Mucosa of rectum (tissue), 2 donors: ENCODE data around the gene TMPRSS5.

ENCODE experiments used
- H3K27ac ChIP-seq, 2 donors: one replicate each; pipeline ENCODE4 v1.7.0; 2013; ENCODE audit warnings: inconsistent platforms in 2 of 2, low read depth in 2 of 2, low read length in 2 of 2
- H3K27me3 ChIP-seq, 2 donors: one replicate each; pipeline ENCODE4 v1.7.0; 2013; ENCODE audit warnings: low read length in 2 of 2; ENCODE audit not compliant: control insufficient read depth in 2 of 2, insufficient read depth in 2 of 2
- H3K36me3 ChIP-seq, 2 donors: one replicate each; pipeline ENCODE4 v1.7.0; 2013; ENCODE audit warnings: low read length in 2 of 2; ENCODE audit not compliant: control insufficient read depth in 2 of 2, insufficient read depth in 2 of 2
- H3K4me1 ChIP-seq, 2 donors: one replicate each; pipeline ENCODE4 v1.7.0; 2013; ENCODE audit warnings: low read length in 2 of 2, mild to moderate bottlenecking in 1 of 2; ENCODE audit not compliant: control insufficient read depth in 2 of 2, insufficient read depth in 2 of 2
- H3K4me3 ChIP-seq, 2 donors: one replicate each; pipeline ENCODE4 v1.7.0; 2013; ENCODE audit warnings: low read length in 2 of 2
- H3K9ac ChIP-seq, 2 donors: one replicate each; pipeline ENCODE4 v1.7.0; 2013; ENCODE audit warnings: low read length in 2 of 2, low read depth in 1 of 2, mild to moderate bottlenecking in 1 of 2
- H3K9me3 ChIP-seq, 2 donors: one replicate each; pipeline ENCODE4 v1.7.0; 2013; ENCODE audit warnings: low read length in 2 of 2; ENCODE audit not compliant: control insufficient read depth in 2 of 2
- donor health status: healthy.
- donor health status: Normal muscosa, but diverticular disease.

TMPRSS5 gene

DNA sequence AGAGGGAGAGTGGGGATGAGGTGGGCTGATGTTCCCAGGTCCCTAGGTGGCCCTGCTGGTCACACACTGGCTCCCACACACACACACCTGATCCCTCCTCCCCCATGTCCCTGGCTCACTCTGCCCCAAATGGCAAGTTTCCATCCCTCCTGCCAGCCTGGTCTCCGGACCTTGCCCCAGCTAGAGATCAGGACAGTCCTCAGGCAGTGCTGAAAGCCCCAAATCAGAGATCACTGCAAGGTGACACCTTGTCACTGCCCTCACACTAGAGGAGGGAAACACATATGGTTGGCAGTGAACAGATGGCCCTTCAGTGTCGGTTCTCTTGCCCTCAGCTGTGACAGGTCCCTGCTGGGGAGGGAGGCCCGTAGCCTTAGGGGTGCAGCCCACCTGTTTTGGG is 7.6 kb downstream of the TMPRSS5 start:
- no peak overlapping the region for H3K9ac ChIP-seq
- no peaks in the 10 kb centered on the region for H3K36me3 ChIP-seq
- no peak overlapping the region for H3K27ac ChIP-seq
- H3K27me3 ChIP-seq = no peaks in the 10 kb centered on the region
- H3K4me1 ChIP-seq = no peaks in the 10 kb centered on the region
- no peak overlapping the region for H3K4me3 ChIP-seq
- H3K9me3 ChIP-seq = no peaks in the 10 kb centered on the region

- H3K27ac ChIP-seq = no peak overlapping the region
- H3K4me3 ChIP-seq = no peak overlapping the region
- no peaks in the 10 kb centered on the region for H3K36me3 ChIP-seq
- no peaks in the 10 kb centered on the region for H3K9me3 ChIP-seq
- H3K9ac ChIP-seq = no peak overlapping the region
- no peaks in the 10 kb centered on the region for H3K4me1 ChIP-seq
- H3K27me3 ChIP-seq = no peaks in the 10 kb centered on the region
Measured at GRCh38 chr11:113697756-113698407, 8.2 kb downstream of the TMPRSS5 start.

DNA sequence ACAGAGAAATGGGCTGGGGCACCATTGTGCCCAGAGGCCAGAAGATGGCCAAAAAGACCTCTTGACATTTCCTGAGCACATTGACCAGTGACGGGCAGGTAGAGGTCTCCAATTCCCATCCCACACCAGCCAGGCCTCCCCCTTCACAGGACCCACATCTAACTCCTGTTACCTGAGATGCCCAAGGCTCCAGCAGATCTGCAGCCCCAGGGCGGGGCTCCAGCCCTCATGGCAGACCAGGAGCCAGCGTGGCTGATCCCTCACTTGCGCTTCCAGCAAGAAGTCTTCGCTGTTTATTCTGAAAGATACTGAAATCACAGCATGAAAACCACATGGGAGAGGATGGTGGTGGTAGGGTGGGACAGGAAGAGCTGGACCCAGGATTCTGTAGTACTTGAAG is 9.0 kb downstream of the TMPRSS5 start:
- H3K36me3 ChIP-seq = no peaks in the 10 kb centered on the region
- no peaks in the 10 kb centered on the region for H3K4me1 ChIP-seq
- H3K9me3 ChIP-seq = no peaks in the 10 kb centered on the region
- H3K4me3 ChIP-seq = no peak overlapping the region
- H3K27me3 ChIP-seq = no peaks in the 10 kb centered on the region
- no peak overlapping the region for H3K27ac ChIP-seq
- no peak overlapping the region for H3K9ac ChIP-seq

GRCh38 chr11:113695207-113695606 is 10.9 kb downstream of the TMPRSS5 start:
- Histone ChIP-seq H3K36me3 (no peaks in the 10 kb centered on the region), H3K27ac (no peak overlapping the region), H3K9me3 (no peaks in the 10 kb centered on the region), H3K27me3 (no peaks in the 10 kb centered on the region), H3K4me1 (peaks cover 0 to 7% of the 10 kb centered on the region in 2 donors), H3K4me3 (no peak overlapping the region), H3K9ac (no peak overlapping the region)

- no peak overlapping the region for H3K27ac ChIP-seq
- H3K36me3 ChIP-seq = no peaks in the 10 kb centered on the region
- H3K9me3 ChIP-seq = no peaks in the 10 kb centered on the region
- H3K4me1 ChIP-seq = peaks cover 0 to 9% of the 10 kb centered on the region in 2 donors
- no peaks in the 10 kb centered on the region for H3K27me3 ChIP-seq
- H3K4me3 ChIP-seq = no peak overlapping the region
- no peak overlapping the region for H3K9ac ChIP-seq
Measured at GRCh38 chr11:113694390-113694789, 11.7 kb downstream of the TMPRSS5 start.

GRCh38 chr11:113693030-113693429 is 13.1 kb downstream of the TMPRSS5 start:
- Histone ChIP-seq H3K9me3 (no peaks in the 10 kb centered on the region), H3K36me3 (no peaks in the 10 kb centered on the region), H3K27me3 (no peaks in the 10 kb centered on the region), H3K4me1 (peaks cover 0 to 9% of the 10 kb centered on the region in 2 donors), H3K9ac (no peak overlapping the region), H3K4me3 (no peak overlapping the region), H3K27ac (no peak overlapping the region)

- no peak overlapping the region for H3K4me3 ChIP-seq
Measured at GRCh38 chr11:113690619-113691569, 15.2 kb downstream of the TMPRSS5 start.

DNA sequence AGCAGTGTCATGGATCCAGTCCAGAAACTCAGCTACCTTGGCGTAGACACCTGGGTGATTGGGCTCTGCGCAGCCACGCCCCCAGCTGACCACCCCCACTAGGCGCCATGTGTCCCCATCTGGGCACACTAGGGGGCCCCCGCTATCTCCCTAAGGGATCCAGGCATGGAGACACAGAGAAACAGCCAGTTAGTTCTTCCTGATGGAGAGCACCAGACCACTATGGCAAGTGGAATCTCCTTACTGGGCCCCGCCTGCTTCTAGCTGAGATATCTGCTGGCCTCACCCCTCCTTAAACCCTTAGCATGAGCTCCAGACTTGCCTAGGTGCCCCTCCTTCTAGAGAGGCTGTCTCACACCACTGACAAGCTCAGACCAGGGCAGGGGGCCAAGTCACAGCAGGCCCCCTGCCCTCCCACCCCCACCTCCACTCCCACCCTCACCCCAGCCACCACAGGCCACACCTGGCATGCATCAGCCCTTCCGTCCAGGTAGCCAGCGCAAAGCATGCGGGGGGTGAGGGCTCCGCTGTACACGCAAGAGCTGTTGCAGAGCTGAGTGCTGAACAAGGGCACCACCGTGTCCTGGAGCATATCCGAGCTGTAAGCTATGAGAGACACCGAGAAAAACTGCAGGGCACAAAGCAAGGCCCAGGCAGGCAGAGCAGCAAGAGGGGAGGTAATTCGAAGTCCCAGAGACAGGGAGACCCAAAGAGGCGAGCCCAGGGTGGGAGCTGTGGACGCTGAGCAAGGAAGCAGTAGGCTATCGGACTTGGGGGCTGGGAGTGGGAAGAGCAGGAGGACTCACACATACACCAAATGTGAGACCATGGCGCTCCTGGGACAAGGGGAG is 16.1 kb downstream of the TMPRSS5 start:
- peak overlapping the region in 1 of 2 donors; percentile 2 for H3K27ac ChIP-seq
- H3K27me3 ChIP-seq = no peaks in the 10 kb centered on the region
- no peak overlapping the region for H3K4me3 ChIP-seq
- no peak overlapping the region for H3K9ac ChIP-seq
- H3K9me3 ChIP-seq = no peaks in the 10 kb centered on the region
- H3K4me1 ChIP-seq = peaks cover 0 to 9% of the 10 kb centered on the region in 2 donors
- no peaks in the 10 kb centered on the region for H3K36me3 ChIP-seq

More at GRCh38 chr11:113690619-113691569, 15.2 kb downstream of the TMPRSS5 start:
- Histone ChIP-seq H3K9ac (no peak overlapping the region), H3K36me3 (no peaks in the 10 kb centered on the region), H3K27ac (peak overlapping the region in 1 of 2 donors; percentile 50), H3K9me3 (no peaks in the 10 kb centered on the region), H3K4me1 (peaks cover 0 to 9% of the 10 kb centered on the region in 2 donors), H3K27me3 (no peaks in the 10 kb centered on the region)

DNA sequence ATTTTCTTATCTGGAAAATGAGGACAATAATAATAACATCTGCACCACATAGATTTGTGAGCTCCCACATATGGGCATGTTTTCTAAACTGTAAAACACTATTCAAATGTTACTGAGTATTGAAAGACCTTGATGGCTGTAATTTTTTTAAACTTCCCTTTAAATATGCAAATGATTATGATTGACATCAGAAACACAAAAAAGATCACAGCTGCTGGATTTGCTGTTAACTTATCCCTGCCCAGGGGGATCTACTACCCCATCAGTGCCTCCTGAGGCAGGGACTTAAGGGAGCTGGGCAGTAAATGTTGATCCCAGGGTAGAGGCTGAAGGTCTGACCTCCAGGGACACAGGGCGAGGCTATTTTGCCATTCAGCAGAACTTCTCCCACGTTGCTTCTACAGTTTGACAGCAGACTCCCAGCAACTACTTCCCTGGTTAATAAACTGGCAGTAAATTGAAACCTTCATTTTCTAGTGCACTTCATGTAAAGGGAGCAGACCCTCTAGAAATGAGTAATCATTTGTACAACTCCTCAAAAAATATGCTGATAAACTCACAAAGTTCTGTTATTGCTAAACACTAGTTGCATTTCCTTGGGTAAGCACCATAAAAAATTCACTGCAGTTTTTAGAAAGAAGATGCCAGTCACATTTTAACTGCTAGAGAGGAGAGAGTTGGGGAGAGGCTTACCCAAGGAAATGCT is 20.3 kb downstream of the TMPRSS5 start:
- Histone ChIP-seq H3K27me3 (no peaks in the 10 kb centered on the region), H3K36me3 (no peaks in the 10 kb centered on the region), H3K4me1 (peaks cover 0 to 14% of the 10 kb centered on the region in 2 donors), H3K9ac (no peak overlapping the region), H3K27ac (no peak overlapping the region), H3K9me3 (no peaks in the 10 kb centered on the region), H3K4me3 (no peak overlapping the region)
